Heart right ventricle (tissue), 16 donors: ENCODE measurements around the gene RND2. TPM values are rescaled to one million over a fixed set of nuclear protein-coding genes. Genes with fewer than 3 reads are reported as not detected.
"Not testable (repeated sequence)": the region's sequence is repeated elsewhere in the genome, so short reads cannot be mapped to it uniquely, and the experiment has no call there.

ENCODE experiments used
- ATAC-seq, 8 donors: fragments of 200-7000 bp; cut with Tn5 transposase; one replicate each; pipeline ENCODE4 v1.9.1; 2020; ENCODE audit warnings: mild to moderate bottlenecking in 8 of 8, moderate library complexity in 8 of 8, moderate number of reproducible peaks in 1 of 8
- DNase-seq, 2 donors: peaks; one replicate each; pipeline ENCODE4 v3.0.0-alpha.2; 2020
- H3K27ac ChIP-seq, 10 donors: fragments of 200-600 bp; sonication (generic) in 2 of 10; one replicate each; pipeline versions ENCODE4 v1.5.0 to v1.8.0; 2020 to 2022; ENCODE audit warnings: mild to moderate bottlenecking in 3 of 10
- H3K27me3 ChIP-seq, 7 donors: fragments of 200-600 bp; one replicate each; pipeline ENCODE4 v1.8.0; 2021 to 2022; ENCODE audit warnings: mild to moderate bottlenecking in 2 of 7
- H3K36me3 ChIP-seq, 9 donors: fragments of 200-600 bp; sonication (generic) in 1 of 9; one replicate each; pipeline versions ENCODE4 v1.5.0 to v1.8.0; 2020 to 2022; ENCODE audit warnings: mild to moderate bottlenecking in 2 of 9
- H3K4me1 ChIP-seq, 9 donors: fragments of 200-600 bp; sonication (generic) in 1 of 9; one replicate each; pipeline versions ENCODE4 v1.5.0 to v1.8.0; 2020 to 2022; ENCODE audit warnings: mild to moderate bottlenecking in 4 of 9
- H3K4me3 ChIP-seq, 10 donors: fragments of 200-600 bp; sonication (generic) in 2 of 10; one replicate each; pipeline versions ENCODE4 v1.5.0 to v1.8.0; 2020 to 2022; ENCODE audit warnings: mild to moderate bottlenecking in 7 of 10, moderate library complexity in 2 of 10
- H3K9me3 ChIP-seq, 11 donors: fragments of 200-600 bp in 10 of 11; sonication (generic) in 2 of 11; one replicate each; pipeline versions ENCODE4 v1.5.0 to v1.8.0; 2013 to 2022; ENCODE audit warnings: mild to moderate bottlenecking in 2 of 11, control low read depth in 1 of 11, moderate library complexity in 1 of 11
- WGBS, 2 donors: extraction: QIAGEN DNeasy Blood & Tissue Kit; methylation state at CpG; one replicate each; pipeline ENCODE4 v1.1.7; 2013; ENCODE audit warnings: inconsistent platforms in 1 of 2; 5-methylcytosine and 5-hydroxymethylcytosine counted together
- intact Hi-C, 10 donors: fragments of 100-400 bp; cut with DNase I; formaldehyde crosslinking; loops; one replicate each; pipeline versions ENCODE4 v1.11.1 to v1.14.2; 2022
- polyA plus RNA-seq, 2 donors: library from polyadenylated mRNA; stranded (reverse); fragments of 200-250 nt; gene quantifications; one replicate each; pipeline ENCODE4 v1.2.3, GENCODE V29; 2013
- total RNA-seq, 10 donors: library from RNA; stranded (reverse); fragmentation: NEBNext Ultra II Directional in 3 of 10; extraction: Animal tissue kit (Norgen Biotek cat#: 25700) in 3 of 10; gene quantifications; one replicate each; pipeline versions ENCODE4 v1.2.1 to v1.2.4, GENCODE V29; 2021 to 2023
- TF ChIP-seq, protein P1 (sequence below), 9 donors: fragments of 200-600 bp; sonication (generic) in 2 of 9; IDR thresholded peaks; one replicate each; pipeline versions ENCODE4 v1.5.0 to v1.8.0; 2021 to 2022; ENCODE audit warnings: antibody characterized with exemption in 9 of 9, mild to moderate bottlenecking in 5 of 9, moderate library complexity in 1 of 9
- donor health status: Arrhythmogenic right ventricular cardiomyopathy.
- donor health status: ischemic (EF 13 %, LVEDD 7.1; RV severe dilation, severe dysfunction).
- donor health status: healthy with polysubstance abuse.
- donor health status: DM: no; HTN: yes; CAD: no.
- donor health status: DM: no; HTN: no; CAD: no.
- donor health status: ischemic (EF 25% LVEDD 6.9; RV normal size, moderate dysfunction).
- donor health status: ischemic (EF 25% LVEDD 5.7; RV mildly dilated, moderate dysfunction).
- donor health status: healthy.
- donor health status: DM: yes; HTN: yes; CAD: no.
- donor health status: Ischemic cardiomyopathy.
- donor health status: ischemic (EF 35%, LVEDD 5.7; RV mildly dilated, moderate dysfunction).
- donor health status: nonischemic (EF 11% LVEDD 7.7; RV severe dilation, severe dysfunction).
- donor health status: DM: yes; HTN: yes; CAD: no.
- donor health status: PGD.
- donor health status: ischemic (EF 29% LVEDD 5.4; RV normal size, mild dysfunction).
- donor health status: nonischemic (EF 23%, LVEDD 6.1; RV moderate dilation, normal function).

RND2 gene
- total and polyA plus RNA-seq, 12 donors: 0.14 to 2.3 (median 0.51) TPM

DNA sequence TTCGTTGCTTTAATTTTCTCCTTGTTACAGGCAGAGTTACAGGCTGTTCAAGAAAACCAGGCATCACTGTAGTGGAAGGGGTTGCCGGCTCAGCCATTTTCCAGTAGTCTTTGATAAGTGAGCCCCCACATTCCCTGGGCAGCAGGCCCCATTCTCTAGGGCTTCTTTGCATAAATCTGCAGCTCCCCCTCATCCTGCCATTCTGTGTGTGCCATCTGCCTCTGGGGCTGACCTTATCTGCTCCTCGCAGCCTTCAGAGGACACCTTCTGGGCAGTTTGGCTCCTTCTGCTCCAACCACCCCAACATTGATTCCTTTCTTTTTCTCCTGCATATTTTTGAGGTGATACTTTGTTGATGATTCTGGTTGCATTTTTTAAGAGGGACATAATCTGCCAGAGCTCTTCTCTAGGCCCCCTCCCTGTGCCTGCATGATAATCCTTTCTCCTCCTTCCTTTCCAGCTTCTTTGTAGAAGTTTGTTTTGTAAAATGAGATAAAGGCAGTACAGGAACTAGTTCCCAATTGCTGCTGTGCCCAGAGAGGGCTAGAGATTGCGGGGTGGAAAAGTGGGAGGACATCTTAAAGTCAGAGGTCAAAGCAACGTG lies 17.1 kb downstream of the RND2 start:
- WGBS, 2 donors: 70 to 72% methylated on average over 5 of the region's 5 CpGs
- TF ChIP-seq, protein P1, sequence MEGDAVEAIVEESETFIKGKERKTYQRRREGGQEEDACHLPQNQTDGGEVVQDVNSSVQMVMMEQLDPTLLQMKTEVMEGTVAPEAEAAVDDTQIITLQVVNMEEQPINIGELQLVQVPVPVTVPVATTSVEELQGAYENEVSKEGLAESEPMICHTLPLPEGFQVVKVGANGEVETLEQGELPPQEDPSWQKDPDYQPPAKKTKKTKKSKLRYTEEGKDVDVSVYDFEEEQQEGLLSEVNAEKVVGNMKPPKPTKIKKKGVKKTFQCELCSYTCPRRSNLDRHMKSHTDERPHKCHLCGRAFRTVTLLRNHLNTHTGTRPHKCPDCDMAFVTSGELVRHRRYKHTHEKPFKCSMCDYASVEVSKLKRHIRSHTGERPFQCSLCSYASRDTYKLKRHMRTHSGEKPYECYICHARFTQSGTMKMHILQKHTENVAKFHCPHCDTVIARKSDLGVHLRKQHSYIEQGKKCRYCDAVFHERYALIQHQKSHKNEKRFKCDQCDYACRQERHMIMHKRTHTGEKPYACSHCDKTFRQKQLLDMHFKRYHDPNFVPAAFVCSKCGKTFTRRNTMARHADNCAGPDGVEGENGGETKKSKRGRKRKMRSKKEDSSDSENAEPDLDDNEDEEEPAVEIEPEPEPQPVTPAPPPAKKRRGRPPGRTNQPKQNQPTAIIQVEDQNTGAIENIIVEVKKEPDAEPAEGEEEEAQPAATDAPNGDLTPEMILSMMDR (IDR thresholded peaks at IDR 0.05): no peak
- ATAC-seq (no peak), DNase-seq (no peak)
- Histone ChIP-seq H3K4me1 (no peaks in the 10 kb centered on the region), H3K9me3 (no peaks in the 10 kb centered on the region), H3K4me3 (no peak overlapping the region), H3K27ac (no peak overlapping the region), H3K27me3 (no peaks in the 10 kb centered on the region), H3K36me3 (peaks cover 0 to 13% (median 0%) of the 10 kb centered on the region in 9 donors)
- intact Hi-C loops: no loop called here

DNA sequence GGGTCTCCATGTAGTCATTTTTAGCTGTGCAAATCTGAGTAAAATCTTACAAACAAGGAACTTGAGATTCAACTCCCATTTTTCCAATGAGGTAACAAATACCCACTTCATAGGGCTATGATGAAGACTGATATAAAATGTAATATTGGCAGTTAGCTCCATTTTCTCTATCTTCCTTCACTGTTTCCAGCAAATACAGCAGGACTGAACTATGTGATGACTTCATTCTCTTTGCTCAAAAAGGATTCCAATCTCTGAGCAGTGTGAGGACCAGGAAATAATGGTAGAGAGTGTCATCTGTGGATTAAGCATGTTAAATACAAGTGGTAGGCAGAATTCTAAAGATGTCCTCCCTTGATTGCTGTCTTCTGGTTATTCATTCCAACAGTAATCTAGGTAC lies 18.3 kb downstream of the RND2 start:
- Histone ChIP-seq H3K27me3 (no peaks in the 10 kb centered on the region), H3K4me1 (no peaks in the 10 kb centered on the region), H3K4me3 (no peak overlapping the region), H3K9me3 (no peaks in the 10 kb centered on the region), H3K27ac (no peak overlapping the region), H3K36me3 (peaks cover 0 to 16% (median 0%) of the 10 kb centered on the region in 9 donors)
- ATAC-seq (no peak), DNase-seq (no peak)
- TF ChIP-seq, protein P1 (IDR thresholded peaks at IDR 0.05): no peak
- intact Hi-C loops: no loop called here

DNA sequence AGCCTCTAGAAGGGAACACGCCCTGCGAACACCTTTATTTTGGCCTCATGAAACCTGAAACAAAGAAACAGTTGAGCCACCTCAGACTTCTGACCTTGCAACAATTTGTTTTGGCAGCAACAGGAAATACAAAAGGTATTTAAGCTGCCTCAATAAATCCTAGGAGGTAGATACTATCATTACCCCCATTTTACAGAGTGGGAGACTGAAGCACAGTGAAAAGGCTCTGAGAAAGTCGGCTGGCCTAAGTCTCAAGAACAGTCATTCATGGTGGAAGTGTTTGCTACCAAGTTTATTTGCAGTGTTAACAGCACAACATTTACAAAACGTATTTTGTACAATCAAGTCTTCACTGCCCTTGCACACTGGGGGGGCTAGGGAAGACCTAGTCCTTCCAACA lies 19.0 kb downstream of the RND2 start:
- Histone ChIP-seq H3K36me3 (peaks cover 0 to 19% (median 0%) of the 10 kb centered on the region in 9 donors), H3K27ac (no peak overlapping the region), H3K27me3 (no peaks in the 10 kb centered on the region), H3K4me3 (no peak overlapping the region), H3K4me1 (no peaks in the 10 kb centered on the region), H3K9me3 (no peaks in the 10 kb centered on the region)
- WGBS, 2 donors: 93 to 95% methylated on average over 4 of the region's 4 CpGs
- ATAC-seq (no peak), DNase-seq (no peak)
- intact Hi-C loops: no loop called here
- TF ChIP-seq, protein P1 (IDR thresholded peaks at IDR 0.05): no peak

DNA sequence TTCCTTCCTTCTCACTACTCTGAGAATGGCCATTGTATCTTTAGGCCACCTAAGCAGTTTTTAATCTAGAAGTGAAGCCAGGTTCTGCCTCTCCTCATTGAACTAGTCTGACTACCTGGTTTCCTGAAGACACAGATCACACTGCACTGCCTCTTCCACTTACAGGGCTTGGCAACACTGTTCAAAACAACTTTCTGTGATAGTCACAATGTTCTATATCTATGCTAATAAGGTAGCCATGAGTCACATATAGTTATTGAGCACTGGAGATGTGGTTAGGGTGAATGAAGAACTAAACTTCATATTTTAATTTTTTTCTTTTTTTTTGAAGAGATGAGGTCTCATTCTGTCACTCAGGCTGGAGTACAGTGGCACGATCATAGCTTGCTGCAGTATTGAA lies 26.9 kb downstream of the RND2 start:
- no peak for DNase-seq
- Histone ChIP-seq H3K4me1 (no peaks in the 10 kb centered on the region), H3K27ac (no peak overlapping the region), H3K9me3 (no peaks in the 10 kb centered on the region), H3K27me3 (no peaks in the 10 kb centered on the region), H3K36me3 (peaks cover 0 to 57% (median 0%) of the 10 kb centered on the region in 9 donors), H3K4me3 (no peak overlapping the region)
- TF ChIP-seq, protein P1 (IDR thresholded peaks at IDR 0.05): no peak
- ATAC-seq: no peak
- WGBS, 2 donors: 96 to 100% methylated on average over 1 of the region's 1 CpG
- intact Hi-C loops: no loop called here

DNA sequence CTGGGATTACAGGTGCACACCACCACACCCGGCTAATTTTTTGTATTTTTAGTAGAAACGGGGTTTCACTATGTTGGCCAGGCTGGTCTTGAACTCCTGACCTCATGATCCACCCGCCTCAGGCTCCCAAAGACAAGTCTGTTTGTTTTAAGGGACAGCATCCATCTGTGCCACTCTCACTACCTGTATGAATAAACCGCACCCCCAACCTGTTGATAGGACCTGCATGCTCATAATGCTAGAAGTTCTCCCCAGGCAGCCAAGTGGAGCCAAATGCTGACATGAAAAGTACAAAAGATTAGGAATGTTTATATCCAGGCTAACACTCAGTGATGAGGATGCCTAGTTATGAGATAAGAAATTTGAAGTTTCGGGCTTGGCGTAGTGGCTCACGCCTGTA lies 28.0 kb downstream of the RND2 start:
- H3K9me3 ChIP-seq, ATAC-seq, H3K4me3 ChIP-seq, intact Hi-C loops, H3K27me3 ChIP-seq, DNase-seq, H3K27ac ChIP-seq, H3K4me1 ChIP-seq: not testable (repeated sequence)
- H3K36me3 ChIP-seq: peaks cover 0 to 60% (median 0%) of the 10 kb centered on the region in 9 donors
- 98 to 99% methylated on average over 7 of the region's 7 CpGs for WGBS, 2 donors
